SH-SY5Y (cell line): ENCODE measurements around the gene ABCD2.

Experiments
- GATA2 ChIP-seq: IDR thresholded peaks from 2 replicates; pipeline ENCODE4 v1.6.1; 2011; ENCODE audit warnings: mild to moderate bottlenecking, low read depth, low read length
- GATA3 ChIP-seq: IDR thresholded peaks from 2 replicates; pipeline ENCODE4 v1.6.1; 2011; ENCODE audit warnings: low read depth, mild to moderate bottlenecking, low read length, moderate library complexity

GRCh38 chr12:39573971-39574370 lies 45.6 kb downstream of the ABCD2 start:
- no peak for TF ChIP-seq GATA3
- no peak for TF ChIP-seq GATA2
